AG09319 (cell line): ENCODE measurements around the gene PTCD2.

Experiments used
- DNase-seq: peaks from one replicate; pipeline ENCODE4 v3.0.0-alpha.2; 2010; ENCODE audit warnings: low read depth; ENCODE audit errors: extremely low read depth
- TF ChIP-seq, protein P1 (sequence below): IDR thresholded peaks from 2 replicates; pipeline ENCODE4 v1.5.1; 2011; ENCODE audit warnings: low read depth, mild to moderate bottlenecking, inconsistent platforms, low read length, moderate library complexity

Gene PTCD2

DNA sequence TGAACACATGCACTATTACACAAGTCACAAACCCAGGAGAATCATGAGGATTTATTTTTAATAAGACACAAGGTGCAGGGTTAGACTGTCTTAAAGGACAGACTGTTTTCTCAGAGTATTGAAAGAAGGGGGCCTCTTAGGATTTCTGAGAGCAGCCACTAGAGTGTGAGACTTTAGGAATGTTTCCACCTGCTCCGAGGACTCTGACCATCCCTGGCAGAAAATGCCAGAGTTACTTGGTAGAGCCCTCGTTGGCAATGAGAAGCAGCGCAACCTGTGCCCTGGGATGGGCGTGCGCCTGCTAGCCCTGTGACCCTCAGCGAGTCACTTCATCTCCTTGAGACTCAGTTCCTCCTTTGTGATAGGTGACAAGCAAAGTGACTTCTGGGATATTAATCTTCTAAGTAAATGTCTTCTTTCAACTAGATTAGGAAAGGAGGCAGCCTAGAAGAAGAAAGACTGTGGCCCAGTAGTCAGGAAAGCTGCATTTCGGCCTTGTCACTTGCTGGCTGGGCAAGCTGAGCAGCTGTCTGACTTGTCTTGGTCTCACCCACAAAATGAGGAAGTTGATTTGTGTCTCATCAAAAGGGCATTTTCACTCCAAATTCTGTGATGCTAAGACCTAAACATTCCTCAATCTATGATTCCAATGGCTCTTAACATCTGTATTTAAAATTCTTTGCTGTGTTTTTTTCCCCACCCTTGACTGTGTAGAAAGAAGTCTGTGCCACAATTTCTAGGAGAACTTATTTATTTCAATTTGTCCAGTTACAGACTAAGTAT is 60.5 kb downstream of the PTCD2 start:
- DNase-seq: no peak
- TF ChIP-seq, protein P1, sequence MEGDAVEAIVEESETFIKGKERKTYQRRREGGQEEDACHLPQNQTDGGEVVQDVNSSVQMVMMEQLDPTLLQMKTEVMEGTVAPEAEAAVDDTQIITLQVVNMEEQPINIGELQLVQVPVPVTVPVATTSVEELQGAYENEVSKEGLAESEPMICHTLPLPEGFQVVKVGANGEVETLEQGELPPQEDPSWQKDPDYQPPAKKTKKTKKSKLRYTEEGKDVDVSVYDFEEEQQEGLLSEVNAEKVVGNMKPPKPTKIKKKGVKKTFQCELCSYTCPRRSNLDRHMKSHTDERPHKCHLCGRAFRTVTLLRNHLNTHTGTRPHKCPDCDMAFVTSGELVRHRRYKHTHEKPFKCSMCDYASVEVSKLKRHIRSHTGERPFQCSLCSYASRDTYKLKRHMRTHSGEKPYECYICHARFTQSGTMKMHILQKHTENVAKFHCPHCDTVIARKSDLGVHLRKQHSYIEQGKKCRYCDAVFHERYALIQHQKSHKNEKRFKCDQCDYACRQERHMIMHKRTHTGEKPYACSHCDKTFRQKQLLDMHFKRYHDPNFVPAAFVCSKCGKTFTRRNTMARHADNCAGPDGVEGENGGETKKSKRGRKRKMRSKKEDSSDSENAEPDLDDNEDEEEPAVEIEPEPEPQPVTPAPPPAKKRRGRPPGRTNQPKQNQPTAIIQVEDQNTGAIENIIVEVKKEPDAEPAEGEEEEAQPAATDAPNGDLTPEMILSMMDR: no peak

DNA sequence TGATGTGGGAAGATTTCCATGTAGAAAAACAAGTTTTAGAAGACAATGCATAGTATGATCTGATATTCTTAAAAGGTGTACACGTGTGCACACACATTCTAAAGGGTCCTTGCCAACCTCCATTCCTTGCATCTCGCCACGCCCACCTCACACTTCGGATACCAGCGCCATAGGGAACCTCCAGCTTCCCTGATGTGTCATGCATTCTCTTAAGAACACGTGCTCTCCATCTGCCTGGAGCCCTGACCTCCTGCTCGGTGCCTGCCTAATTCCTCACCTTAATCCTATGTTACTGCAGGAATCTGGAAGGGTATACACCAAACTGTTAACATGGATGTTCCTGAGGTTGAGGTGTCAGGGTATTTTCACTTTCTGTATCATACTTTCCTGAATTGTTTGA is 63.1 kb downstream of the PTCD2 start:
- DNase-seq: no peak

DNA sequence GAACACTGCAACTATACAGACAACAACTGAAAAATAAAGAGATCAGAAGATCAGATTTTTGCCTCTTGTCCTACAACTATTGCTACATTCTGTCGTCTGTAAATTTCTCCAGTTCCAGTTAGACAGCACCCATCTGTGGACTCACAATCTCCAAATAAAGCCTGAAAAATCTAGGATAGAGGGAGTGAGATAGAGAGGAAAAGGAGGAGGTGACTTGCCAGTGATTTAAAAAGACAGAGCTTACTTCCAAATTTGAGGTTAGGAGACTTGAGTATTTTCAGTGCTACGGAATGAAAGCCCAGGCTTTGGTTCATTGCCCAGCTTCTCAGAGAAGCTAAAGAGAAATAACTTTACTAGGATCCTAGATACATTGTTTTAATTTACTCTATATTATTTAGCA is 63.6 kb downstream of the PTCD2 start:
- no peak for DNase-seq
- TF ChIP-seq, protein P1: no peak

More for the DNA sequence above, 63.1 kb downstream of the PTCD2 start:
- TF ChIP-seq, protein P1: no peak

DNA sequence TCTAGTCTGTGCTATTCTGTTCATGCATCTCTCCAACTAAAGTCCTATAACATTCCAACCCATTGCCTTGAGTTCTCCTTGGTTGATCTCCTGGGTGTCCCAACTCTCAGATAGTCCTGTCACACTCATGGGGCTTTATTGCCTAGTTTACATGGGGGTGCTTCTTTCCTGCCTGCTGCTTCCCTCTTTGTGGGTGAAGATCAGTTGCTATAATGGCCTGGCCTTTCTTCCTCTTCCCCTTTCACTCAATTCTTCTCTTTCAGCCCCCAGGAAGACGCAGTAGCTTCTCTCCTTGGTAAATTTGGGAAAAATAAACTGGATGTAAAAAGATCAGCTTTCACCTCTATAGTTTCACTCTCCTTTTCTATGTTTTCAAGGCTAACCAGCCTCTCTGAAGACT is 66.5 kb downstream of the PTCD2 start:
- DNase-seq: no peak
- TF ChIP-seq, protein P1: no peak

DNA sequence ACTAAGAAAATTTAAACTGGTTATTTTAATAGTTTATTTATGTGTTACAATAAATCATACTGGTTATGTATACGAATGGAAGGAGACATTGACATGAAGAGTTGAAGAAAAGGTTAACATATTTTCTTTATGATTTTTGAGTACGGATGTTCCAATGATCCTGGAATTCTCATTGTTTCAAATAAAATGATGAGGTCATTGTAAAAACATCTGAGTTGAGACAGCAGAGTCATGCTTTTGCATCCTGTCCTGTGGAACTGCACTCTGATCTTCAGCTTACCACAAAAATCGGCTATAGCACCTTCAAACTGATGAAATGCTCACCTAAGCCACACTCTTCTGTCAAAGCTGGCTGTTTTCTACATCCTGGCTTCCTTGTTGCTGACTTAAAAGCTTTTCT is 67.8 kb downstream of the PTCD2 start:
- DNase-seq: no peak
- TF ChIP-seq, protein P1: no peak

DNA sequence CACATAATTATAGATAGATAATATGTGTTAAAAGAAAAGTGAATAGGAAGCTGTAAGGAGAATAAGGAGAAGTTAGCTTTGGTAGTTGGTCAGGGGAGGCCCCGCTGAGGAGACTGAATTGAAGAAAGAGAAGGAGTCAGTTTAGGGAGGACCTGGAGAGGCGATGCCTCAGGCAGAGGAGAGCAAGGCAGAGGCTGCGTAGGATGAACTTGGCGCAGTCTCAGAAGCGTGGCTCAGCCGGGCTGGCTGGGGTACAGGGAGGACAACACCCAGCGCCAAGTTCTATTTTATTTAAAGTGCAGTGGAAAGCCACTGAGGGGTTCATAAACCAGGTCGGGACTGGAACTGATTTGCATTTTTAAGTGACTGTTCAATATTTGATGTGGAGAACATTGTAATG is 68.5 kb downstream of the PTCD2 start:
- no peak for DNase-seq
- TF ChIP-seq, protein P1: no peak

DNA sequence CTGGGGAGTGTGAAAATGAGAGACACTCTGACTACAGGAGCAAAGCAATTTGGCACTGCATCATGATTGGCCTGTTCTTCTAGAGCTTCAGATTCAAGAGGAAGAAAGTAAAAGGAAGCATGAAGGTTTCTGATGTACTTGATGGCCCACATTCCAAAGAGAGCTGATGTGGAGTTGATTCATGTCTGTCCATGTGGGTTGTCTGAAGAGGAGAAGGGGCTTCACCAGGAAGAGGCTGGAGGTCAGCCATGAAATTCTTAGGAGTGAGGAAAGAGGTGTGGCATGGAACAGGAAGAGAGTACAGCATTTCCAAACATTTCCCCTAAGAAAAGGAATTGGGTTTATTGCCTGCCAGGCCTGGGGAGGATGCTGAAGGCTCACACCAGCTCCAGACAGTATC is 70.7 kb downstream of the PTCD2 start:
- no peak for DNase-seq
- TF ChIP-seq, protein P1: no peak
